ENCODE measurements around the gene DNASE1L2.
A peak's percentile ranks its signal among the peaks of the same experiment; 100 is the strongest.
"Not testable (repeated sequence)": the region's sequence is repeated elsewhere in the genome, so short reads cannot be mapped to it uniquely, and the experiment has no call there.

Gene DNASE1L2

GRCh38 chr16:2203119-2203688 is 33.0 kb upstream of the DNASE1L2 start:
- DNase-seq (ENCODE audit: low read depth): not testable (repeated sequence)

- no peak for DNase-seq (ENCODE audit: low read depth)
Observed at GRCh38 chr16:2204416-2205103, 31.7 kb upstream of the DNASE1L2 start.

GRCh38 chr16:2205104-2205966 is 30.9 kb upstream of the DNASE1L2 start, which contains the start of gene MLST8:
Gene MLST8, plus strand, starts transcription at chr16:2205454. Its CDS starts 632 bp downstream, at chr16:2206086.
- peak; percentile 69 for DNase-seq (ENCODE audit: low read depth)

GRCh38 chr16:2205967-2206313 is 30.3 kb upstream of the DNASE1L2 start:
- peak; percentile 20 for DNase-seq (ENCODE audit: low read depth)

- no peak for DNase-seq (ENCODE audit: low read depth)
Observed at GRCh38 chr16:2206420-2206779, 29.8 kb upstream of the DNASE1L2 start.

GRCh38 chr16:2206780-2207433 is 29.3 kb upstream of the DNASE1L2 start:
- DNase-seq (ENCODE audit: low read depth): no peak

GRCh38 chr16:2207872-2208271 is 28.4 kb upstream of the DNASE1L2 start:
- DNase-seq (ENCODE audit: low read depth): no peak

GRCh38 chr16:2208308-2208707 is 27.9 kb upstream of the DNASE1L2 start:
- no peak for DNase-seq (ENCODE audit: low read depth)

- no peak for DNase-seq (ENCODE audit: low read depth)
Observed at GRCh38 chr16:2208772-2209171, 27.5 kb upstream of the DNASE1L2 start.

- no peak for DNase-seq (ENCODE audit: low read depth)
Observed at GRCh38 chr16:2209258-2210008, 26.8 kb upstream of the DNASE1L2 start.

- DNase-seq (ENCODE audit: low read depth): no peak
Observed at GRCh38 chr16:2210009-2210332, 26.3 kb upstream of the DNASE1L2 start.

- no peak for DNase-seq (ENCODE audit: low read depth)
Observed at GRCh38 chr16:2210386-2211365, 25.6 kb upstream of the DNASE1L2 start, which contains the start of gene BRICD5. Gene BRICD5, minus strand, starts transcription at chr16:2210863. Its CDS starts 30 bp downstream, at chr16:2210833.

- DNase-seq (ENCODE audit: low read depth): no peak
Observed at GRCh38 chr16:2211923-2212347, 24.3 kb upstream of the DNASE1L2 start.

- no peak for DNase-seq (ENCODE audit: low read depth)
Observed at GRCh38 chr16:2212362-2213324, 23.6 kb upstream of the DNASE1L2 start.

- DNase-seq (ENCODE audit: low read depth): no peak
Observed at GRCh38 chr16:2213817-2214718, 22.2 kb upstream of the DNASE1L2 start.

GRCh38 chr16:2214719-2214968 is 21.6 kb upstream of the DNASE1L2 start, which contains the start of gene PGP:
Gene PGP, minus strand, starts transcription at chr16:2214840. Its CDS starts 63 bp downstream, at chr16:2214777.
- no peak for DNase-seq (ENCODE audit: low read depth)

GRCh38 chr16:2216330-2216729 is 19.9 kb upstream of the DNASE1L2 start:
- DNase-seq (ENCODE audit: low read depth): no peak

GRCh38 chr16:2223221-2223941 is 12.9 kb upstream of the DNASE1L2 start, which contains the start of gene E4F1:
Gene E4F1, plus strand, starts transcription at chr16:2223591. Its CDS starts 23 bp downstream, at chr16:2223614.
- peak; percentile 94 for DNase-seq (ENCODE audit: low read depth)

All from HS-27A (cell line).